Activated CD4-positive, alpha-beta T cell treated with anti-CD3 and anti-CD28 coated beads, Interleukin-2, amount 50 U/mL, for 24 hours (primary cell): ENCODE data around the gene GALR1.
"Not testable (repeated sequence)": the region's sequence is repeated elsewhere in the genome, so short reads cannot be mapped to it uniquely, and the experiment has no call there.

Source experiments
- DNase-seq, 2 donors: peaks; one replicate each; pipeline ENCODE4 v3.0.0-alpha.2; 2020; ENCODE audit warnings: low read depth in 1 of 2, low spot score in 1 of 2

GALR1 gene

DNA sequence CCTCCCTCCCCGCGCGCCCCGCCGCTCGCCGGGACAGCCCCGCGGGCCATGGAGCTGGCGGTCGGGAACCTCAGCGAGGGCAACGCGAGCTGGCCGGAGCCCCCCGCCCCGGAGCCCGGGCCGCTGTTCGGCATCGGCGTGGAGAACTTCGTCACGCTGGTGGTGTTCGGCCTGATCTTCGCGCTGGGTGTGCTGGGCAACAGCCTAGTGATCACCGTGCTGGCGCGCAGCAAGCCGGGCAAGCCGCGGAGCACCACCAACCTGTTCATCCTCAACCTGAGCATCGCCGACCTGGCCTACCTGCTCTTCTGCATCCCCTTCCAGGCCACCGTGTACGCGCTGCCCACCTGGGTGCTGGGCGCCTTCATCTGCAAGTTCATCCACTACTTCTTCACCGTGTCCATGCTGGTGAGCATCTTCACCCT is 865 bp downstream of the GALR1 start:
- no peak for DNase-seq

DNA sequence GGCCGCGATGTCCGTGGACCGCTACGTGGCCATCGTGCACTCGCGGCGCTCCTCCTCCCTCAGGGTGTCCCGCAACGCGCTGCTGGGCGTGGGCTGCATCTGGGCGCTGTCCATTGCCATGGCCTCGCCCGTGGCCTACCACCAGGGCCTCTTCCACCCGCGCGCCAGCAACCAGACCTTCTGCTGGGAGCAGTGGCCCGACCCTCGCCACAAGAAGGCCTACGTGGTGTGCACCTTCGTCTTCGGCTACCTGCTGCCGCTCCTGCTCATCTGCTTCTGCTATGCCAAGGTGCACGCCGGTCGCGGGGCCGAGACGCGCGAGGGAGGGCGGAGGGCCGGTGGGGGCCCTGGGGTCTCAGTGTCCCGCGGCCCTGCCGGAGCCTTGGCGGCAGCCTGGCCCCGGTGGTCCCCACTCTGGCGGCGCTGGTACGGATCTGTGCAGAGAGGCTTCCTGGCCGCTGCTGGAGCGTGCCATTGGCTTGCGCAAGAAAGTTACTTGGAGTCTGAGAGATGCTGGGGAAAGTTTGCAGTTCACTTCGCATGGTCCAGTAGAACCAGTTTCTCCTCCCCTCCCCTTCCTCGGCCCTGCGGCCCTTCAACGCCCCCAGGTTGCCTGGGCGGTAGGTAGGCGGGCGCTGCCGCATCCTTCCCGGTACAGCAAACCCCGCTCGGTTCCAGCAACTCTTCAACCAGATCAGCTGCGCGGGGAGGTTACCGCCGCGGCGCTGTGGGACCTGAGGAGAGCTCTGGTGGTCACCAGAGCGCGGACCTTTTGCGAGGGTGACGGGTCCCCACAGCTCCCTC is 1.5 kb downstream of the GALR1 start:
- DNase-seq, result no peak

DNA sequence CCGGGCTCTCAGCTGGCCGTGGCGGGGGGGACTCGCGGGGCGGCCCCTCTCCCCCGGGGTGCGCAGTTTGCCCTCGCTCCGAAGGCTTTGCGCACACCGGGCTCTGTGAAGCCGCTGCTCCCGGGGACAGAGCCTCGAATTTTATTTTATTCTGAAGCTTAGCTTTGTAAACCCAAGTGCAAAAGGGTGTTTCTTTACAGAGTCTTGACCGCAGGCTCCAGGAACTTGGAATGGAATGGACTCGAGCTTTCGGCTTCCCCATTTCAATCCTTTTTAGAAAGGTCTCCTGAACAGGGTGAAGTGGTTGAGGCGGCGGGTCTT is 2.0 kb downstream of the GALR1 start:
- DNase-seq, result no peak

DNA sequence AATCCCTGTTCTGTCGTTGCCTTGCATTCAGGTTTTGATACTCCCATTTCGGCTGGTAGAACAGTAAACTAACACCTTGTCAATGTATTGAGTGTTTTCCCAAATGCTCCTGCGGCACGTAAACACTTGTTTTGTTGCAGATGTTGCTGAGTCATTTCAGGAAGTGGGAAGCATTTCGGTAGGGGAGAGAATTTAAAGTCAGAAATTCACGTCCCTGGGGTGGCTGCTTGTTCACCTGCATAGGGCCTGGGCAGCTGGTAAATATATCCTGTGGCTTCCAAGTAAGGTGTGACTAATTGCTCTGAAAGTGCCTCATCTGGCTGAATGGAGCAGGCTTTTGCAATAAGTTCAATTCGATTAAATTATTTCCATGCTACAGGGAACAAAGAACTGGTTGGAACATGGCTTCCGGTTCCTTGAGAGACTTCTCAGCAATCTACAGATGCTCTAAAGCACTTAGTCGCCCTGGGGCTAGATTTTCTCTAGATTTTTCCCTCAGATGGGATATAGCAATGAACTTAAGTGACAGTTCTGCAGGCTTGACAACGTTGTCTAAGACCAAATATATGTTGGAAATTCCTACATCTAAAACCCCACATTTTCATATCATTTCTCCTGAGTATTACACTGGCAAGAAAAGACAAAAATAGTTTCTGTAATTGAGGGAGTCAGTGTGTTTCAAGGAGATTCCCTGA is 5.2 kb downstream of the GALR1 start:
- DNase-seq, result no peak

DNA sequence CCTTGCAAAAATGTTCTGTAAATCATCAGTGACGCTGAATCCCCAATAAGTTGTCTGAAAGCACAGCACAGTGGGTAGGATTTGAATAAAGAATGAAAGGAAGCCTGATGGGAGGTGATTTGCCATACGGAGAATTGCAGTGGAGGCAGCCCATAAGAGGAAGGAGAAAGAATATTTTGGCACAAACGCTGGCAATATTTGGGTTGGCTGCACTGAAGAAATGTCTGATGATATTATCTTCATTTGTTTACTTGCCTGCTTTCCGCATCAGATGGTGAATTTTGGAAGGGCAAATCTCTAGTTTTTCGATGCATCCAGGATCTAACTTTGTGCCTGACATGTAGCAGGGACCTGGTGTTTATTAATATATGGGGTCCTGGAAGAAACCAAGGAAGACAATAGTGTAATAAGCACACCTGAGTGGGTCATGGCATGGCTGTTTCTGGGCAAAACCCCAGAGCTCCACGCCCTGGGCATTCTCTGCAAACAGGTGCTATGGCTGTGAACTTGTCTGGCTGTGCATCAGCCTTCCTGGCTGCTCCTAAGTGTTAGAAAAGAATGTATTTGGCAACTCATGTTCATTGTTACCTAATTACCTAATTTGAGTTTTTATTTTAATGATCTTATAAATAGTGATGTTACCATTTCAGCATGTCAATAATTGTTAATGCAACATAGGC is 5.9 kb downstream of the GALR1 start:
- DNase-seq, result no peak

DNA sequence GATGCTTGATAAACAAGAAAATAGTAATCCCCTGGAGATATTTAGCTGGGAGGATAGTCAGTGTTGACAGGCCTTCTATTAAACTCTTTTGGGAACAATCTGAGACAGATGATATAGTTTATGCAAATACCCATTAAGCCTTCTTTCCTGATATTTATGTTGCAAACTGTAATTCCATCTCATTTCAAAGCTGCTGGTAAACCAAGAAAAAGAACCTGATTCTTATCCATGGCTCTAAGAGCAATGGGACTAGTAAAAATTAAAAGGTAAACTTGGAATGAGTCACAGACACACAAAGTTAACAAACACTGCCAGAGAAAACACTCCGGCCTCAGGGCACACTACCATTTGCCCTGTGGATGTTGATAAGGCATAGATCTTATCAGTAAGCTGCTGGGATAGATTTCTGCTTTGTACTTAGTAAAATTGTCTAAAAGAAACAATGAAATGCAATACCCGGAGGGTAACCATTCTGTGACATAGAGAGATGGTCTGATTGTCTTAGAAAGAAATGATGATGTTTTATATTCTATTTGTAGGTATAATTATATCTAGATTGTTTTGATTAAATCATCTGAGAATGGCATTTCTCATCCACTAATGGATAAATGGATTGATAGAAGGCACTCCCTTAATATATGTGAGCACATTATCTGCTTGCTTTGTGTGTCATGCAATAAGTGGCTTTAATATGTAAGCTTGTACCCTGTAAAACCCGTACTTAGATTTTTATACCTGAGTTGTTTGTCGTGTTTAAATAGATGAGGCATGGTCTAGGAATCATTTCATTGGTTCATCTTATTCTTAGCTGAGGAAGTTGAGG is 13.2 kb downstream of the GALR1 start:
- DNase-seq, result no peak

DNA sequence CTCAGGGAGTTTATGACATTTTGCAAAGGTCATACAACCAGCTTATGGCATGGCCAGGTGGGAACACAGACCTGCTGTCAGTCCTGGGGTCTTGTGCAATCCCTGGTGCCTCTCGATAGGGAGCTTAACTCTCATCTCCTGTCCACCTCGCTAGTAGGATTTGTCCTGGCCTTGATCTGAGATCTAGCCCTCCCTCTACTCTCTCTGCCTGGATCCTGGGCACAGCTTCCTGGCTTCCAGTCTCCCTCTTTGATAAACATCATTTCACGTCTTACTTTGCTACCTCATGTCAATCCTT is 13.8 kb downstream of the GALR1 start:
- DNase-seq, result no peak

DNA sequence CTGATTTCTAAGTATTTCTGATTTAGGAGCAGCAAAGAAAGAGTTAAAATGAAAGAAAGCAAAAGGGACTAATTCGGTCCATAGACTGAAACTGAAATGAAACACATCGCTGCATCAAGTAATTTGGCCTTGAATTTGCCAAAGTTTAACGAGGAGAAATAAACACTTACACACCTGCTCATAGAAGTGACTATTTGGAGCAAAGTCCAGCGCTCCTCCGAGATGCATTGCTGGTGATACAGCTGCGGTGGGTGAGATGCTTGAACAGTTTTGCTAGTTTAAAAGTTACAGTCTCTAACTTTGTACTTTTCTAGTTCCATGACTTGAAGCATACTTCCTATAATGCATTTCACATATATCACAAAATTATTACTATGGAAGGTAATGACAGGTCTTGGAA is 18.3 kb downstream of the GALR1 start:
- DNase-seq, result no peak

DNA sequence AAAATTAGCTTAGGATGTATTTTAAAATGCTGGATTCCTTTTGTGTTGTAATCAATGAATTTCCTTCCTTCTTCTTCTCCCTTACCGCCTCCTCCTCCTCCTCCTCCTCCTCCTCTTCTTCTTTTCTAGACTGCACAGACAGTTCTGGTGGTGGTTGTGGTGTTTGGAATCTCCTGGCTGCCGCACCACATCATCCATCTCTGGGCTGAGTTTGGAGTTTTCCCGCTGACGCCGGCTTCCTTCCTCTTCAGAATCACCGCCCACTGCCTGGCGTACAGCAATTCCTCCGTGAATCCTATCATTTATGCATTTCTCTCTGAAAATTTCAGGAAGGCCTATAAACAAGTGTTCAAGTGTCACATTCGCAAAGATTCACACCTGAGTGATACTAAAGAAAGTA is 18.8 kb downstream of the GALR1 start:
- no peak for DNase-seq

DNA sequence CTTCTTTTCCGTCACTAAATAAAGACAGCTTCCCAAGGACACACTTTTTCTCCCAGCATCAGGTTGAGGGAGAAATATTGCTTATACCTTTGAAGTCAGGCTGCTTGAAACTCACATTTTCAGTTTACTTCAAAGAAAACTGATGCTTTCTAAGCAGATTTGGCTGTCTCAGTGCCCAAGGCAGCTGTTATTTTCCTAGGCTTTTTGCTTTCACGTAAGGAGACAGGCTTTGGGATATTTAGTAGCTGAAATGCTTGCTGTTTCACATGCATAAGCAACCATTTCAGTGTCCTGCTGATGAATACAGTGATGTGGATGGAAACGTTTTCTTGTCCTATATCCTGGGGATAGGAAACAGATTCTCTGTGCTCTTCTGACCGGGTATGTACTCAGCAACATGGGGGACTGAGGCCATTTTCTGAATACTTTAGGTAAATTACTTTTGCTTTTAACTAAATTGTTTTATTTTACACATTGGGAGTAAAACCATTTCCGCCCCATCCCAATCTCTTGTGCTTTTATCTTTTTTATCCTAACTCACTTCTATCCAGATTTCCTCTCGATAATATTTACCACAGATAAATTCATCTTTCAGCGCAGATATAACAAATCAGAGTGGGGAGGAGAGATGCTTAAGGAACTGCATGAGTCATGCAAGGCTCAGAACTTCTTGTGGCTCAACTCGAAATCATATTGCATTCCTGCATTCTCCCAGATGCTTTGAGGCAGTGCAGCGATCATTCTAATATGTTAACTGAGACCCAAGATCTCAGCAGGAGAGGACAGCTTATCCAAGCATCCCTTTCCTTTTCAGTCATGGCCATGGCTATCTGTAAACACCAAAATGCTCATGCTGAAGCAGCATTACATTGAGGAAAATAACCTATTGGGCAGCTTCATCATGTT is 22.2 kb downstream of the GALR1 start:
- DNase-seq, result no peak

DNA sequence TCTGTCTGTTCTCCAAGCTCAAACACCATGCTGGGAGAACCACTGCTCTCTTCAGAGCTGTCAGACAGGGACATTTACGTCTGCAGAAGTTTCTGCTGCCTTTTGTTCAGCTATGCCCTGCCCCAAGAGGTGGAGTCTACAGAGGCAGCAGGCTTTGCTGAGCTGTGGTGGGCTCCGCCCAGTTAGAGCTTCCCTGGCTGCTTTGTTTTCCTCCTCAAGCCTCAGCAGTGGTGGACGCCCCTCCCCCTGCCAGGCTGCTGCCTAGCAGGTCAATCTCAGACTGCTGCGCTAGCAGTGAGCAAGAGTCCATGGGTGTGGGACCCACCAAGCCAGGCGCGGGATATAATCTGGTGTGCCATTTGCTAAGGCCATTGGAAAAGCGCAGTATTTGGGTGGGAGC is 41.2 kb downstream of the GALR1 start:
- not testable (repeated sequence) for DNase-seq

DNA sequence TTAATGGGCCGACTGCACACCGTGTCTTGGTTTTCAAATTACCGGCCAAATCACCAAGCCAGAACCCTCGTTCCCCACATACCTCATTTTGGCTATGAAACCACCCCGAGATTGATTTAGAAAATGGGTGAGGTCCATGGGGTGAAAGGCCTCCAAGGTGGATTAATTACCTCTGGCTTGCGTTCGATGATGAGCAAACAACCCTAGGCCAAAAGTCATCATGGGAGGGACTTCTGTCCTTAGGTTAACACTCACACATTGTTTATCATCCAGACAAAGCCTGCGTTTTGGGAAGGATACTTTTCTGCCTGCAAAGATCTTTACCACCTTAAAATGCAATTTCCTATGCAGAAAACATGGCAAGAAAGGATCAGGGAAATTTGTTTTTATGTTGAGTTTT is 48.5 kb downstream of the GALR1 start:
- no peak for DNase-seq

DNA sequence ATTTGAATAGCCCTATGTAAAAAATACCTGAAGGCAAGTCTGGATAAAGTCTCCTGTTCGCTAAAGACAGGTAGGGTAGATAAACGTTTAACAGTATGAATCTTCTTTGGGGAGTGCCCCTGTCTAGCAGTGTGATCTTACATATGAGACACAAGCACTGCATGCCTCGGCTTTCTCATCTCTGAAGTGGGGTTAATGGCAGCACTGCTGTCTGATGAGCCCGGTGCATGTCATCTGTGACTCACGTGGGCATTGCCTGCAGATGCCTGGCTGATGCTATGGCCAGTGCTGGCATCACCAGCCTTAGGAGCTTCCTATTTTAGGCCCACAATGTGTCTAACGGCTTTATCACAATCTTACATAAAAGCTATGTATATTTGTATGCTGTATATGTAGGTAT is 50.1 kb downstream of the GALR1 start:
- no peak for DNase-seq

DNA sequence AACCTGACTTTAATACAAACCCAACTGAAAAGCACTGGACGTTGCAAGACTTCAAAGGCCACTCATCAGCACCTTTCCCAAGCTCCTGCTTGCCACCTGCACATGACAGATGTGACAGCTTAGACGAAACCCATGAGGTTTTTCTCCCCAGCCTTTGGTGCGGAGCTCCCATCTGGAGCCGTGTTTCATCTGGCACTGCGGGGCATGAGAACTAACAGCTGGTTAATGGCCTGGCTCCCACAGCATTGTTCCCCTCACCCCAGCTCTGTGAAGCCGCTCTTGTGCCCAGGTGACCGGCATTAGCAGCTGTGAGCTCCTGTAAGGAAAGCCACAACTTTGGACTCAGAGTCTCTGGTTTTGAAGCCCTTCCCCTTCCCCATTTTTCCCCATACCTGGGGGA is 50.9 kb downstream of the GALR1 start:
- DNase-seq, result no peak

DNA sequence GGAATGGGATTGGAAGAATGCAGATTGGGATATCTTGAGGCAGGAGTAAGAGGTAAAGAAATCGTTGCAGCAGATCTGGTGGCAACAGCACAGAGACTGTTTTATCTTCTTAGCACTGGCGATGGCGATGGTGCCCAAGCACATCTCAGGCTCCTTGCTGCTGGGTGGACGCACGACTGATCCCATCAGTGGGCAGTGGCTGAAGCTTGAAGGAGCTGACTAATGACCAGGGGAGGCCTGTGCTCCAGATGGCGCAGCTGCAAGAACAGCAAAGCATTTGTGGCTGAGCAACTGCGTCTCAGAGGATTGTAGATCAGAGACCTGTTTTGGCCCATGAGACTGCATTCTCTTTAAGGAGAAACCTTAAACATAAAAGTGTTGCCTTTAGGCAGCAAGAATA is 54.6 kb downstream of the GALR1 start:
- no peak for DNase-seq

DNA sequence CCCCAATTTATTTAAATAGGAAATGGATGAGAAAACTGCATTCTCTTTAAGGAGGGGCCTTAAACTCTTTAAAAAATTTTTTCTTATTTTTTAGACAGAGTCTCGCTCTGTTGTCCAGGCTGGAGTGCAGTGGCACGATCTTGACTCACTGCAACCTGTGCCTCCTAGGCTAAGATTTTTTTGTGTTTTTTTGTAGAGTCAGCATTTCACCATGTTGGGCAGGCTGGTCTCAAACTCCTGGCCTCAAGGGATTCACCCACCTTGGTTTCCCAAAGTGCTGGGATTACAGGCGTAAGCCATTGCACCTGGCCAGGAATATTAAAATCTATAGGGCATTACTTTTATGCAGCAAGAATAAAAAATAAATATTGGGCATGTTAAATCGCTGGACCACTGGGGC is 56.0 kb downstream of the GALR1 start:
- no peak for DNase-seq

DNA sequence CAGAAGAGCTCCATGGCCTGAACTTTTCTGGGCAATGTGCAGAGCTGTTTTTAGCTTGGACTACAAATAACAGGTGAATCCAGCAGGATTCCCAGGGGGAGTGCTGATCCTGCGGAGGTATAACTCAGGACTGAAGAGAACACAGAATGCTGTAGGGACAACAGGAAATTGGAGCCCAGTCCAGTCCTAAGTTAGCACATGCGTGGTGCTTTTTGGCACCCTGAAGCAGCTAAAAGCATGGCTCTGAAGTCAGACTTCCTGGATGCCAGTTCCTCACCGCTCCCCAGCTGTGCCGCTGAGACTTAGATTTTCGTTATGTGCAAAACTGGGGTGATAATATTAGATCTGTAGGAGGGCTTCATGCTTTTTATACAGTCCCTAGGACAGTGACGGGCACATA is 58.6 kb downstream of the GALR1 start:
- no peak for DNase-seq

DNA sequence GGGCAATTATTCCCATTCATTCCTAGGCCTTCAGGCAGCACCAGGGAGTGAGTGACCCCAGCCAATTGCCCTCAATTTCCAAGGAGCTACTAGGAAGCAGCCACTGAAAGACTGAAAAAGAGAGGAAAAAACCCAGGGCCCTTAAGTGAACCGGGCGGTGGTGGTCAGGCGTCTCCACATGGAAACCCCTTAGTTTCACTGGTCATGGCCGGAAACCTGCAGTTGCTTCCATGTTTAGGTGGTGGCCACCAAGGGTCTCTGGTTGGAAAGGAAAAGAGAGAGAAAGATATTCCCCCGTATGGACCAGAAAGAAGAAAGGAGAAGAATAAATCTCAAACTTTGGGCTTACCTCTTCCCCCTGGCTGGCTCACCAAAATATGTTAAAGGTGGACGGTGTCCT is 64.9 kb downstream of the GALR1 start:
- DNase-seq, result no peak

DNA sequence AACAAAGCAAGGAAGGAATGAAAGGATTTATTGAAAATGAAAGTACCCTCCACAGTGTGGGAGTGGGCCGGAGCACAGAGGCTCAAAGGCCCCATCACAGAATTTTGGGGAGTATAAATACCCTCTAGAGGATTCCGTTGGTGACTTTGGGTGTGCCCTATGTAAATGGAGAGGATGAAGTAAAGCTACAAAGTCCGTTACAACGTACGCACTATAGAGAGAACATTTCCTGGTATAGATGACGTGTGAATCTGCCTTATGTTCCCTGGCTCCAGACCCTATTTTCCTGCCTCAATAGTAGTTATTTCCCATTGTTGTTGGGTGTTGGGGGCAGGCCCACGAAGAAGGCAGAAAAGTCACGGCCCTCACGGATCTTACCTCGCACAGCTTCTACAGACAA is 65.3 kb downstream of the GALR1 start:
- no peak for DNase-seq

DNA sequence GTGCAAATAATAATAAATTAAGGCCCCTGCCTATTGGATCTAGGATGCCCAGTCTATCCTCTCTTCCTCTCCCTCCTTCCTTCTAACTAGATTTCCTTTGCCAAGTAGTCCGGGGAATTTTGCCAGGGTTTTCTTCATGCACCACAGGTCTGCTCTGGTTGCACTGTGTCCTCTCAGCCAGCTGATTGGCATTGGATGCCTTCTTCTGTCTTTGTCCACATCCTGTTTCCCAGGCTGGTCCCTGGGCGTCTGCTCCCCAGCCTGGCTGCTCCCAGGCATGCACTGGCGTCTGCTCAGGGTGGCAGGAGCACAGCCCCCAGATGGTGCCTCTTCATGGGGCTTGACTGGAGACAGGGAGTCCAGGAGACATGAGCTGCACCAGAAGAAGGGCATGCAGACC is 66.4 kb downstream of the GALR1 start:
- DNase-seq, result no peak

DNA sequence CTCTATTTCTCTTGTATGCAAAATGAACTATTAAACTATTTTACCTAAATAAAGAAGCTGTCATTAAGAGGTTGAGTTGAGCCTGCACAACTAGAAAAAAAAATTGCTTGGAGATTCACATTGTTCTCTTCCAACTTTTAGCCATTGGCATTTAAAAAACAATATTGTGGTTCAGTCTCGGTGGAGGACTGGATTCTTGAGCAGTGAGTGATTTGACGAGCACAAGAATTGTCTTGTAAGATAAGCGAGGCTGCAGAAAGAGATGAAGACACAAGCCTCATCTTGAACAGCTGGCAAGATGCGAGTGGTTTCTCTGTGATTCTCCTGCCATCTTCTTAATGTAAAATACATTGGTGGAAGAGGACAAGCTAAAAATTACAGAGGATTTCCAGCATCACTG is 67.0 kb downstream of the GALR1 start:
- no peak for DNase-seq
